Lung microvascular endothelial cell (primary cell): ENCODE data around the gene HOXA5. TPM values are rescaled to one million over a fixed set of nuclear protein-coding genes. Genes with fewer than 3 reads are reported as not detected.

ENCODE experiments used
- DNase-seq, 2 donors: peaks; one replicate each; pipeline versions ENCODE4 v3.0.0 to v3.0.0-alpha.2; 2010; ENCODE audit warnings: low read depth in 2 of 2
- total RNA-seq: library from RNA; depleted of rRNA; stranded (reverse); fragments of >200 nt; gene quantifications from 2 replicates; pipeline ENCODE4 v1.2.1, GENCODE V29; 2014

The HOXA5 gene
- total RNA-seq, 1 donor from 2014 or later: 5.8 TPM

DNA sequence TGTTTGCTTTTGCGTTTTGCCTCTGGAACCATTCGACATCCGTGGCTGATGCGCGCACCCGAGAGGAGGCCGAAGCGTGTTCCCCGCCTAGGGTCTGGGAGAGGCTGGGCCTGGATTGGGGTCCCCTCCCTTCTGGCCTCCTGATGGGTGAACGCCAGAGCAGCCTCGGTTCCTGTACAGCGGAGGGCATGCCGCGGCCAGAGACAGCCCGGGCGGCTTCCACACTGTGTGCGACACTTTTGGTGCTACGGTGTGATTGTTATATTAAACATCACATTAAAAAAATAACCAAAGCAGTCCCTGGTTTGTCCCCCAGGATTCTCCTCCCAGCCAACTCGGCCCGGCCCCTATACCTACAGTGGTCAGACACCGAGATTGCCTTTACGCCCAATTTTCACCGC is 16.7 kb upstream of the HOXA5 start:
- DNase-seq: no peak

- no peak for DNase-seq
Measured at GRCh38 chr7:27159266-27160144, 16.0 kb upstream of the HOXA5 start.

GRCh38 chr7:27158436-27159265 is 15.2 kb upstream of the HOXA5 start:
- DNase-seq: peak in 1 of 2 donors; percentile 58

GRCh38 chr7:27157702-27158431 is 14.4 kb upstream of the HOXA5 start:
- no peak for DNase-seq

DNA sequence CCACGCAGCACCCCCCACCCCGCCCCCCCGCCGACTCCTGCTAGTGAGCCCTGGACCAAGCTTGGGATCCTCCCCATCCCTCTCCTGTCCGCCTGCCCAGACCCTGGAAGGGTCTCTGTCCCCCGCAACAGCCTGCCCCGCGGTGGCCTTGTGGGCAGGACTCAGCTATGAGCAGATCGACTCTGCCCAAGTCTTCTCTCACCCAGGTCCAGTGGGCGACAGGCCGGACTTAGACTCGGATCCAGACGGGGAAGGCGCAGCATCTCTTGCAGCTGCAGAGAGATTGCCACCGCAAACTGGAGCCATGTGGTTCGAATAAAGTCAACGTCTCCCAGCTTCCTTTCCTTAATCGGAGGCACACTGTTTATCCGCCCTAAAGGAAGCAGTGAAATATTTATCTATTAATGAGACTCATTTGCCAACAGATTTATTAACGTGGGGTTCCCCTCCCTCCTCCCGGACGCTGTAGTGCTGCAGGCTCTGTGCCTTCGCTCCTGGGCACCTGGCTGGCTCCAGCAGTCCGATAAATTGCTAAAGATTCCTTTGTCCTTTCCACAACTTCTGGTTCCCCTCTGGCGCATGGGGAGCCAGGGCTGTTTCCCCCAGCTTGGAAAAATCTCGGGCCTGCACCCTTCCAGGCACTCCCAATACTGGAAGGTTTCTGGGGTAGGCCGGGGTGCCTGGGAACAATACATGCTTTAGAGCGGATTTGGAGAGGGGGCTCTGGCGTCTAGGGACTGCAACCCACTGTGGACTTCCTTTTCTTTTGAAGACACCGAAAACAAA is 13.6 kb upstream of the HOXA5 start:
- no peak for DNase-seq

- peak; percentile 60 to 85 for DNase-seq
Measured at GRCh38 chr7:27156508-27156898, 13.0 kb upstream of the HOXA5 start, which contains the start of gene HOXA7. HOXA7 (minus strand) TSS chr7:27156675; CDS start chr7:27156545, 130 bp downstream.

DNA sequence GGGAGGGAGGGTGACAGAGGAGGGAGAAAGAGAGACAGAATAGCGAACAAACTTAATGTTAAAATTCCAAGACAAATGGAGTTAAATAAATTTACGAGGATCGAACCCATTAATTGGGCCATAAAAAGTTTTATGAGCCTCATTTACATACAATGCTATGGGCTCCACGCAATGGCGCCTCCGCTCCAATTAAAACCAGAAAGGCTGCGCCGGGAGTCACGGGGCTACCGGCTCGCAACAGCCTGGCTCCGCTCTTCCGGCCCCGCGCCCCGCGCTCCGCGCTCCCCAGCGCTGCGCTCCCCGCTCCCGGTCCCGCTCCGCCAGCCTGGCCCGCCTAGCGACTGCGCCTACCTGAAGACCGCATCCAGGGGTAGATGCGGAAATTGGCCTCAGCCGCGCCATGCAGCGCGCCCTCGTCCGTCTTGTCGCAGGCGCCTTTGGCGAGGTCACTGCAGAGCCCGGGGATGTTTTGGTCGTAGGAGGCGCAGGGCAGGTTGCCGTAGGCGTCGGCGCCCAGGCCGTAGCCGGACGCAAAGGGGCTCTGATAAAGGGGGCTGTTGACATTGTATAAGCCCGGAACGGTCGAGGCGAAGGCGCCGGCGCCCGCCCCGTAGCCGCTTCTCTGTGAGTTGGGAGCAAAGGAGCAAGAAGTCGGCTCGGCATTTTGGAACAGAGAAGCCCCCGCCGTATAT is 12.5 kb upstream of the HOXA5 start:
- peak; percentile 40 to 77 for DNase-seq

GRCh38 chr7:27154901-27155815 is 11.7 kb upstream of the HOXA5 start:
- DNase-seq: peak in 1 of 2 donors; percentile 46

DNA sequence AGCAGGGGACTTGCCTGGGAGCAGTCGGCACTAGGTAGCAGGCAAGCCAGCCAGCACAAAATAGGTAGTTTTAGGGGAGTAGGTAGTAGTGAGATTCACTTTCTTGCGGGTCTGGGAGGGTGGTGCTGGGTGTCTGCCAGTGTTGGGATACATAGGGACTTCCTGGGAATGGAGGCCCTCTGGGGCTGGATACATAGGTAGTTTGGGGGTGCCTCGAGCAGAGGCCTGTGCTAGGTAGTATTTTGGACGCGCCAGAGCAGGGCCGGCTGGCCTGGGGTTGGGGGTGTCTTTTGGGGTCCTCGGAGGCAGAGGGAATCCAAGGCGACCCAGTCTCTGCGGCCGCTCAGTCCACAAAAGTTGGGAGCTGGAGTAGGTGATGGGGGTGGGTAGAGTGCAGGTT is 10.9 kb upstream of the HOXA5 start:
- no peak for DNase-seq

GRCh38 chr7:27153526-27153925 is 10.0 kb upstream of the HOXA5 start:
- DNase-seq: no peak

DNA sequence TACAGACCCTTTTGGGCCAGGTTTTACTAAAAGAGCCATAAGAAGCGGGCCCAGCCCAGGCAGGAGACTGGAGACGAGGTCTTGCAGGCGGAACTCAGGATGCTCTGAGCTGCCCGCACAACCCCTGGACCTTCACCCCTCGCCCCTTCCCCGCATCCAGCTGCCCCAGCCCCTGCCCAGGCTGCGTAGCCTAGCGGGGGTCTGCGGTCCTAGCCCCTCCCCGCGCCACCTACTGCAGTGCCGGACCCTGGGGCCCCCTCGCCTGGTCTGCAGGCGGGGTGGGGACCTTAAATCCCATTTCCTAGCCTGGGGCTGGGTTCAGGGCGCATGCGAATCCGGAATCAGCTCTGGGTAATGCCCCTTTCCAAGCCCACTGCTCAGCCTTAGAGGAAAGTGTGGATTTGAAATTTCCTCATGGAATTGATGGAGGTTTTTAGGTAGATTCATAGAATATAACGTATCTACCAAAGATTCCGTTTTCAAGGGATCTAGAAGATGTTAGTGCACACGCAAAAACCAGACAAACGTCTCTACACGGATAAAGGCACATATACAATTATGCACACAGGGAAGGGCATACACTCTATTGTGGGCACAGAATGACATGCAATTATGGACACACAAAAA is 9.4 kb upstream of the HOXA5 start:
- DNase-seq: no peak

GRCh38 chr7:27151931-27152815 is 8.7 kb upstream of the HOXA5 start, which contains the start of gene HOXA3:
HOXA3 (minus strand) TSS chr7:27152583; CDS start chr7:27110640, 41,943 bp downstream.
- DNase-seq: peak; percentile 41 to 90

GRCh38 chr7:27151341-27151930 is 8.0 kb upstream of the HOXA5 start:
- no peak for DNase-seq

DNA sequence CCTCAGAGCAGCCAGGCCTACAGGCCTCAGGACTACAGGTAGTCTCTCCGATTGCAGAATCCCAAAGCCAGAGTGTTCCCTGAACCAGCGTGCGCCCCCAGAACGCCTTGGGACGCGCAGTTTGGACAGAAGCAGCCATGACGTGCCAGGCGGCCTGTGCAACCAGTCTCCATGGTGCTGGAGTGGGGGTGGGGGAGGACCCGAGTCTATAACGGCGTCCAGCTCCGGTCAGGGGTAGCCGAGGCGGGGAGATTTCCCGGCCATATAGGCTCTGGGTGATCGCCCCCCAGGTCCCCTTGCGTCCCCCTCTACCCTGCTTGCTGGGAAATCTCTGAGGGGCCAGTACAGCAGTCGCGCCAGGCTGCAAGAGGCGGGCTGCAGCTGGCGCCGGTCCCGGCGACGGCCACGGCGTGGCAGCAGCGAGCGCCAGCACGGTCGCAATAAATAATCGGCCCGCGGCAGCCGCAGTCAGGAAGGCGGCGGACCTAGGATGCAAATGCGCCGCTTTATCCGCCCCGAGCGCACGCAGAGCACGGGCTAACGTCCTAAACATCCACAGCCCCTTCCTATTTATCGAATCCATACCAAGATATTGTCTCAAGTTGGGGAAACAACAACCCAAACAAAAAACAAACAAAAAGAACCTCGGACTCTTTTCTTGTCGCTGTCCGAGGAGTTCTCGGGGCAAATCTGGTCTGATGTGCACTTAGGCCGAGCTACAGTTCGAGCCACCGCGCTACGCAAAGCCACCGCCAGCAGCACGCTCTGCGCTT is 7.3 kb upstream of the HOXA5 start:
- peak; percentile 89 to 92 for DNase-seq

GRCh38 chr7:27149842-27150567 is 6.5 kb upstream of the HOXA5 start:
- no peak for DNase-seq
